SK-N-SH treated with all-trans-retinoic acid at 6 μM for 48 hours (cell line): Measurements from ENCODE around the gene CCDC88C.

Experiments used
- ARNTL ChIP-seq: fragments of 450-650 bp; formaldehyde crosslinking; IDR thresholded peaks from 2 replicates; pipeline ENCODE4 v1.5.0; 2020; ENCODE audit warnings: low read depth, mild to moderate bottlenecking, moderate library complexity, borderline replicate concordance
- GLIS3 ChIP-seq: fragments of 250-450 bp; sonication (Bioruptor Pico); IDR thresholded peaks from 2 replicates; pipeline ENCODE4 v1.5.0; 2020; ENCODE audit warnings: mild to moderate bottlenecking, moderate library complexity
- RARB ChIP-seq: fragments of 250-450 bp; sonication (Bioruptor Pico); IDR thresholded peaks from 2 replicates; pipeline ENCODE4 v1.8.0; 2021; ENCODE audit warnings: mild to moderate bottlenecking, moderate library complexity
- ZFP30 ChIP-seq: fragments of 450-650 bp; formaldehyde crosslinking; IDR thresholded peaks from 2 replicates; pipeline ENCODE4 v1.5.0; 2022; ENCODE audit warnings: mild to moderate bottlenecking, moderate library complexity
- ZNF70 ChIP-seq: fragments of 450-650 bp; formaldehyde crosslinking; IDR thresholded peaks from 2 replicates; pipeline ENCODE4 v1.5.0; 2020; ENCODE audit warnings: mild to moderate bottlenecking, moderate library complexity
- ZNF8 ChIP-seq: fragments of 450-650 bp; formaldehyde crosslinking; IDR thresholded peaks from 2 replicates; pipeline ENCODE4 v1.5.0; 2020; ENCODE audit warnings: mild to moderate bottlenecking, moderate library complexity
- TF ChIP-seq, protein P1 (sequence below): fragments of 250-450 bp; sonication (Bioruptor Pico); IDR thresholded peaks from 2 replicates; pipeline ENCODE4 v1.5.1; 2020; ENCODE audit warnings: low read depth, mild to moderate bottlenecking, moderate library complexity
- TF ChIP-seq, protein P2 (sequence below): fragments of 250-450 bp; sonication (Bioruptor Pico); IDR thresholded peaks from 2 replicates; pipeline ENCODE4 v1.8.0; 2020; ENCODE audit warnings: mild to moderate bottlenecking, moderate library complexity, borderline replicate concordance

DNA sequence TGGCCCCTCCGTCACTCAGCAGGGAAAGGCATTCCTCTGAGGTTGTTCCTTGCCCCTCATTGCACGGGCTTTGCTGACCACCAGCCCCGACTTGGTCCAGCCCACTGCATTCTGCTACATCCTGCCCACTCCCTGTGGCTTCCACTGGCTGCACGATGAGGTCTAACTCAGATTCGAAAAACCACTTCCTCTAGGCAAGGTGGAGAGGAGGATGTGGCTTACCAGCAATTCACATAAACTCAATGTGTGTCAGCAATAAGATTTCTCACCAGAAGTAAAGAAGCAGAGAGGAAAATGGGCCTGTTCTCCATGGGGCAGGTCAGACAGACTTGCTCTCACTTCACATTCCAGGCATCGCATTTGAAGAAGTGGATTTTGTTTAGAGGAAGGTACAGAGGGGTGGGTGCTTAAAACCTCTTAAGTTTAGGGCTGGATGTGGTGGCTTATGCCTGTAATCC lies 187.8 kb downstream of the CCDC88C start:
- TF ChIP-seq ARNTL (CRISPR knock-in tag) (no peak), ZFP30 (CRISPR knock-in tag) (no peak), ZNF70 (CRISPR knock-in tag) (no peak), RARB (CRISPR knock-in tag) (no peak), GLIS3 (no peak), ZNF8 (CRISPR knock-in tag) (no peak)
- TF ChIP-seq, protein P1, sequence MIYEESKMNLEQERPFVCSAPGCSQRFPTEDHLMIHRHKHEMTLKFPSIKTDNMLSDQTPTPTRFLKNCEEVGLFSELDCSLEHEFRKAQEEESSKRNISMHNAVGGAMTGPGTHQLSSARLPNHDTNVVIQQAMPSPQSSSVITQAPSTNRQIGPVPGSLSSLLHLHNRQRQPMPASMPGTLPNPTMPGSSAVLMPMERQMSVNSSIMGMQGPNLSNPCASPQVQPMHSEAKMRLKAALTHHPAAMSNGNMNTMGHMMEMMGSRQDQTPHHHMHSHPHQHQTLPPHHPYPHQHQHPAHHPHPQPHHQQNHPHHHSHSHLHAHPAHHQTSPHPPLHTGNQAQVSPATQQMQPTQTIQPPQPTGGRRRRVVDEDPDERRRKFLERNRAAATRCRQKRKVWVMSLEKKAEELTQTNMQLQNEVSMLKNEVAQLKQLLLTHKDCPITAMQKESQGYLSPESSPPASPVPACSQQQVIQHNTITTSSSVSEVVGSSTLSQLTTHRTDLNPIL: no peak
- TF ChIP-seq, protein P2, sequence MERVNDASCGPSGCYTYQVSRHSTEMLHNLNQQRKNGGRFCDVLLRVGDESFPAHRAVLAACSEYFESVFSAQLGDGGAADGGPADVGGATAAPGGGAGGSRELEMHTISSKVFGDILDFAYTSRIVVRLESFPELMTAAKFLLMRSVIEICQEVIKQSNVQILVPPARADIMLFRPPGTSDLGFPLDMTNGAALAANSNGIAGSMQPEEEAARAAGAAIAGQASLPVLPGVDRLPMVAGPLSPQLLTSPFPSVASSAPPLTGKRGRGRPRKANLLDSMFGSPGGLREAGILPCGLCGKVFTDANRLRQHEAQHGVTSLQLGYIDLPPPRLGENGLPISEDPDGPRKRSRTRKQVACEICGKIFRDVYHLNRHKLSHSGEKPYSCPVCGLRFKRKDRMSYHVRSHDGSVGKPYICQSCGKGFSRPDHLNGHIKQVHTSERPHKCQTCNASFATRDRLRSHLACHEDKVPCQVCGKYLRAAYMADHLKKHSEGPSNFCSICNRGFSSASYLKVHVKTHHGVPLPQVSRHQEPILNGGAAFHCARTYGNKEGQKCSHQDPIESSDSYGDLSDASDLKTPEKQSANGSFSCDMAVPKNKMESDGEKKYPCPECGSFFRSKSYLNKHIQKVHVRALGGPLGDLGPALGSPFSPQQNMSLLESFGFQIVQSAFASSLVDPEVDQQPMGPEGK (CRISPR knock-in tag): no peak
